CD4-positive, CD25-positive, alpha-beta regulatory T cell (primary cell): ENCODE data around the gene IRX3. TPM values are rescaled to one million over a fixed set of nuclear protein-coding genes. Genes with fewer than 3 reads are reported as not detected.

Source experiments
- ATAC-seq, 2 donors: fragments of 150-1000 bp; cut with Tn5 transposase; one replicate each; pipeline ENCODE4 v1.10.0; 2021; ENCODE audit warnings: low read depth in 2 of 2, moderate number of reproducible peaks in 2 of 2, moderate library complexity in 1 of 2
- DNase-seq, 3 donors: peaks; one replicate each; pipeline versions ENCODE4 v3.0.0 to v3.0.0-alpha.2; 2012 to 2022; ENCODE audit warnings: mixed read lengths in 1 of 3
- H3K27ac ChIP-seq: one replicate; pipeline ENCODE4 v1.7.0; 2013; ENCODE audit warnings: mild to moderate bottlenecking, low read length; ENCODE audit not compliant: insufficient read depth, poor library complexity, severe bottlenecking
- H3K27me3 ChIP-seq: one replicate; pipeline ENCODE4 v1.7.0; 2013; ENCODE audit warnings: low read length; ENCODE audit not compliant: control insufficient read depth, insufficient read depth
- H3K36me3 ChIP-seq: one replicate; pipeline ENCODE4 v1.7.0; 2013; ENCODE audit warnings: mild to moderate bottlenecking, low read length, moderate library complexity; ENCODE audit not compliant: control insufficient read depth, insufficient read depth
- H3K4me1 ChIP-seq: 2 replicates; pipeline ENCODE4 v1.7.0; 2013; ENCODE audit warnings: mild to moderate bottlenecking, low read length; ENCODE audit not compliant: insufficient read depth, control insufficient read depth, poor library complexity, severe bottlenecking
- H3K4me3 ChIP-seq: one replicate; pipeline ENCODE4 v1.7.0; 2013; ENCODE audit warnings: low read depth, mild to moderate bottlenecking, low read length, moderate library complexity
- H3K9me3 ChIP-seq, 2 experiments: 1 replicate in 1 of 2; 2 replicates in 1 of 2; pipeline ENCODE4 v1.7.0; 2013; ENCODE audit warnings: low read length in 2 of 2, mild to moderate bottlenecking in 1 of 2, moderate library complexity in 1 of 2; ENCODE audit not compliant: control insufficient read depth in 2 of 2
- H3K27ac Mint-ChIP-seq, 3 donors: one replicate each; pipeline ENCODE4 v1.8.0; 2020 to 2022; ENCODE audit warnings: mild to moderate bottlenecking in 3 of 3, mixed read lengths in 3 of 3, moderate library complexity in 2 of 3
- H3K27me3 Mint-ChIP-seq: one replicate; pipeline ENCODE4 v1.8.0; 2022; ENCODE audit warnings: mild to moderate bottlenecking, mixed read lengths
- H3K36me3 Mint-ChIP-seq: one replicate; pipeline ENCODE4 v1.8.0; 2020; ENCODE audit warnings: mixed read lengths
- H3K4me1 Mint-ChIP-seq, 4 donors: one replicate each; pipeline ENCODE4 v1.8.0; 2020 to 2022; ENCODE audit warnings: mixed read lengths in 4 of 4, mild to moderate bottlenecking in 1 of 4
- H3K4me3 Mint-ChIP-seq, 4 donors: one replicate each; pipeline ENCODE4 v1.8.0; 2020 to 2022; ENCODE audit warnings: mild to moderate bottlenecking in 4 of 4, mixed read lengths in 4 of 4, moderate library complexity in 3 of 4
- H3K9me3 Mint-ChIP-seq, 7 donors: one replicate each; pipeline ENCODE4 v1.8.0; 2020 to 2022; ENCODE audit warnings: mixed read lengths in 7 of 7, mild to moderate bottlenecking in 3 of 7, moderate library complexity in 2 of 7
- polyA plus RNA-seq, 4 donors: library from polyadenylated mRNA; unstranded; fragments of 300-500 nt; fragmentation: Illumina TruSeq; gene quantifications; one replicate each; pipeline ENCODE4 v1.2.3, GENCODE V29; 2021
- total RNA-seq: library from RNA; stranded (reverse); gene quantifications from one replicate; pipeline ENCODE4 v1.2.3, GENCODE V29; 2022

Gene IRX3
- total and polyA plus RNA-seq, 5 donors from 2014 or later, result not detected

DNA sequence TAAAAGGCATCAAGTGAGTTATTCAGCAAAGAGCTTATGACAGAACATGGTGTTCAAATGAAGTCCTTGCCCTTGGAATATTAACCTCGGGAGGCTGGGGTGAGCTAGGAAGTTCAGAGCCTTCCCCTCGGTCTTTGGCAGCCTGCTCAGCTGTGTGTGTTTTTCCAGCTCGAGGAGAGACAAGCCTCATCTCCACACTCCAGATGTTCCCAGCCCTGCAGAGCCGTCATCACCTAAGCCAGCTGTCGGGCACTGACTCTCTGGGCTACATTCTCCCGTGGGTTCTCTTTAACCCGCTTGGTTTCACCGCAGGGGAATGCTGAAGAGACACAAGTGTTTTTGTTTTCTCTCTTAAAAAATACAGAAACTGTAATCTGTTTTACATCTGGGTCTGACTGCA, 47.1 kb downstream of the IRX3 start:
- Histone ChIP-seq H3K27me3 (peaks cover 3% of the 10 kb centered on the region), H3K36me3 (no peaks in the 10 kb centered on the region), H3K4me3 (no peak overlapping the region), H3K9me3 (no peaks in the 10 kb centered on the region), H3K27ac (no peak overlapping the region), H3K4me1 (no peaks in the 10 kb centered on the region)
- Mint-ChIP-seq H3K27ac (no peak overlapping the region), H3K4me1 (no peaks in the 10 kb centered on the region), H3K4me3 (no peak overlapping the region), H3K36me3 (no peaks in the 10 kb centered on the region), H3K9me3 (peaks cover 0 to 4% (median 0%) of the 10 kb centered on the region in 7 donors), H3K27me3 (peaks cover 7% of the 10 kb centered on the region)
- DNase-seq (no peak), ATAC-seq (no peak)

DNA sequence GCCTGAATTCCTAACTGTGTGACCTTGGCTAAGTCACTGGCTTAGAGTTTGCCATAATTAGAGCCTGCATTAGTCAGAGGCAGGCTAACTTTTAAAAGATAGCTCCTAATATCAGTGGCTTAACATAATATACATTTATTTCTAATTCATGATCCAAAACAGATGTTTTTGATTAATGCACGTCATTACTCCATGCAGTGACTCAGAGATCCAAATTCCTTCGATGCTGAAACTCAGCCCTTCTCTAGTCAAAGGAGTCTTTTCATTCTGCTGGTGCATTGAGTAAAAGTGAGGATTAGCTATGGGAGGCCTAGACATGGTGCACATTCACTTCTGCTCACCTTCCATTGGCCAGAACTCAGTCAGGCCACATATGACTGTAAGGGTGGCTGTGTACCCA, 49.8 kb downstream of the IRX3 start:
- Histone ChIP-seq H3K9me3 (no peaks in the 10 kb centered on the region), H3K27ac (no peak overlapping the region), H3K4me1 (no peaks in the 10 kb centered on the region), H3K36me3 (no peaks in the 10 kb centered on the region), H3K4me3 (no peak overlapping the region), H3K27me3 (peaks cover 3% of the 10 kb centered on the region)
- no peaks in the 10 kb centered on the region for H3K36me3 Mint-ChIP-seq
- no peak overlapping the region for H3K4me3 Mint-ChIP-seq
- ATAC-seq (no peak), DNase-seq (no peak)
- no peaks in the 10 kb centered on the region for H3K27me3 Mint-ChIP-seq
- peaks cover 0 to 4% (median 0%) of the 10 kb centered on the region in 7 donors for H3K9me3 Mint-ChIP-seq
- no peaks in the 10 kb centered on the region for H3K4me1 Mint-ChIP-seq
- no peak overlapping the region for H3K27ac Mint-ChIP-seq

DNA sequence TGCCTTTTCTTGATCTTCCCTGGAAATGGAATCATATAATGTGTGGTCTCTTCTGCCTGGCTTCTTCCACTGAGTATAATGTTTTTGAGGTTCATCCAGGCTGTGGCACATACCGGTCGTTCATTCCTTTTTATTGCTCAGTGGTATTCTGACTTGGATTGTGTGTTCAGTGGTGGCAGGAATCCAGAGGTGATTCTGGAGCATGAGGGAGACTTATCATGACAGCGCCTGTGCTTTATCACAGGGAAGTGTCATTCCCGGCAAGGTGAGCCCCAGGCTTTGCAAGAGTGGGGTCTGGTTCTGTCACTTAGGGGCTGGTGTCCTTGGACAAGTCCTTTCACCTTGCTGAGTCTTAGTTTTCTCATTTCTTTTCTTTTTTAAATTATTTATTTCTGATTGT, 53.0 kb downstream of the IRX3 start:
- ATAC-seq (no peak), DNase-seq (no peak)
- H3K36me3 ChIP-seq, result no peaks in the 10 kb centered on the region
- no peak overlapping the region for H3K4me3 ChIP-seq
- H3K36me3 Mint-ChIP-seq, result no peaks in the 10 kb centered on the region
- H3K9me3 Mint-ChIP-seq, result peaks cover 0 to 4% (median 0%) of the 10 kb centered on the region in 7 donors
- H3K27ac ChIP-seq, result no peak overlapping the region
- no peaks in the 10 kb centered on the region for H3K27me3 Mint-ChIP-seq
- peaks cover 3% of the 10 kb centered on the region for H3K27me3 ChIP-seq
- no peak overlapping the region for H3K4me3 Mint-ChIP-seq
- H3K27ac Mint-ChIP-seq, result no peak overlapping the region
- H3K4me1 ChIP-seq, result no peaks in the 10 kb centered on the region
- no peaks in the 10 kb centered on the region for H3K4me1 Mint-ChIP-seq
- H3K9me3 ChIP-seq, result no peaks in the 10 kb centered on the region
